HL-60/S4 treated with phorbol 12-myristate 13-acetate at 8.2 ng/mL for 4 days and 3 days (cell line): ENCODE results near the gene ORC4.
"Not testable (repeated sequence)": the region's sequence is repeated elsewhere in the genome, so short reads cannot be mapped to it uniquely, and the experiment has no call there.

Experiments used
- in situ Hi-C: fragments of 300-500 bp; cut with MboI; formaldehyde crosslinking; loops from 2 replicates; pipeline ENCODE4 v1.15.0; 2022; ENCODE audit warnings: low sequenced_read_pairs

Gene ORC4

DNA sequence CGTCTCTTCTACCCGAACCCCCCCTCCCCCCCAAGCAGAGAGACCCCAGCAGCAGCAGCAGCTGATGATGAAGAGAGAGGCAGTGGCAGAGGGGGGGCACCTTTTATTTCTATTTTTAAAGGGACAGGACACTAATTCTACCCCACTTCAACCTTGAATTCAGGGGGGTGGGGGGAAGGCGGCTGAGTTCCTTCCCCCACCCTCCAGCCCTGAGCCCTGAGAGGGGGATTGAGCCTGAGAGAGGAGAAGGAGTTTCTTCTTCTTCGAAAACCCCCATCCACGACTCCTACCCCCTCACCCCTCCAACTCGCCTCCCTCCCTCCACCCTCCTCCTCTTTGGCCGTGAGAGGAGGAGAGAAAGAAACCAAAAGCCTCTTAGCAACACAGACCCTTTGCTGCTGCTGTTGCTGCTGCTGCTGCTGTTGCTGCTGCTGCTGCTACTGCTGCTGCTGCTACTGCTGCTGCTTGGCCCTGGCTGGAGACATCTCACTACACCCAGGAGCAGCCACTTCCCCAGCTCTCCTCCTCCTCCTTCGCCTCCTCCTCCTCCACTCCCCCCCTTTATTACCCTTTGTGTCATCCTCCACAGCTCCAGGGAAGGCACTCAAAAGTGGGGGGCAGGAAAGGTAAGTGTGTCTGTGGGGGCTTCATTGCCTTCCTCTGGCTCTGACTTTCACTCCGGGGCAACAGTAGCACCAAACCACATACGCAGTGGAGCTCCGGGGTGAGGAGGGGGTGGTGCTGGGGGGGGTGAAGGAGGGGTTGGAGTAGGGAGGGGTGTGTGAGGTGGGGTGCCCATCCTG, 723 bp upstream of the ORC4 start, which contains the start of gene MBD5:
Gene MBD5, plus strand, starts transcription at position 33 of the 803 bp plus-strand sequence.
- in situ Hi-C loops = no loop called here

DNA sequence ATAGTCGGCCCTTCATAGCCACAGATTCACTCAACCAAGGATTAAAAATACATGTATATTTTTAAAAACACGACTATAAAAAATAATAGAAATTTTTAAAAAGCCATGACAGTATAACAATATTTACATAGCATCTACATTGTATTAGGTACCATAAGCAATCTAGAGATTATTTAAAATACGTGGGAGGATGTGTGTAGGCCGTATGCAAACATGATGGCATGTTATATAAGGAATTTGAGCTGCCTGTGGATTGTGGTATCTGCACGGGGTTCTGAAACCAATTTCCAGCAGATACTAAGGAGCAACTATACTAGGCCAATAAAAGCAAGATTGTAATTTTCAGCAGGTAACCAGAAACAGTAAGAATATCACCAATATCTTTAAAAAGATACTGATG, 5.9 kb downstream of the ORC4 start:
- in situ Hi-C loops = no loop called here

DNA sequence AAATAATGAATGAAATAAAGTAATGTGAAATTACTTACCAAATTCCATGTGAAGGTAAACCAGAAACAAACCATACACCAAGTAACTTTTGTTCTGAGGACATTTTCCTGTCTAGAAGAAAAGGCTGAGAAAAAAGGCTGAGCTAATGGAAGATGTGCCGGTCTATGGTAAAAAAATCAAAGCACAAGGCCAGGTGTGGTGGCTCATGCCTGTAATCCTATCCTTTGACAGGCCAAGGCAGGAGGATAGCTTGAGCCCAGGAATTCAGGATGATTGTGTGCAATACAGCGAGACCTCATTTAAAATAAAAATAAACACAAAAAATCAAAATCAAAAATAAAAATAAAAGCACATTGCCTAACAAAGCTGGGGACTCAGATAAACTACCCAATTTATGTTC, 6.7 kb downstream of the ORC4 start:
- in situ Hi-C loops = no loop called here

DNA sequence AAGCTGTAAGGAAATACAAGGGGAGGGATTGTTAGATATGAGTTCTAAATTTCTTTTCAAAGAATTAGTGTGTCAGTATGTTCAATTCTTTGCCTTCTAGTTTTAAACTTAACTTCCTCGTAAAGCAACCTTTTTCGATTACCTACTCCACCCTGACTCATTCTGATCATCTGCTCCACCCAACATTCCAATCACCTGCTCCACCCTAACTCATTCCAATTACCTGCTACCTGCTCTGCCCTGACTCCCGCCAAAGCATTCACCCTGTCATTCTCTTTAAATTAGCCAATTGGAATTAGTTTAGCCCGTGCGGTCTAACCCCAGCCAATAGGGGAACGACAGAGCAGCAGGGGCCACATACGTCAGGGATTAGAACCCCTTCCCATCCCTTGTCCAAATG, 12.1 kb downstream of the ORC4 start:
- in situ Hi-C loops = not testable (repeated sequence)

DNA sequence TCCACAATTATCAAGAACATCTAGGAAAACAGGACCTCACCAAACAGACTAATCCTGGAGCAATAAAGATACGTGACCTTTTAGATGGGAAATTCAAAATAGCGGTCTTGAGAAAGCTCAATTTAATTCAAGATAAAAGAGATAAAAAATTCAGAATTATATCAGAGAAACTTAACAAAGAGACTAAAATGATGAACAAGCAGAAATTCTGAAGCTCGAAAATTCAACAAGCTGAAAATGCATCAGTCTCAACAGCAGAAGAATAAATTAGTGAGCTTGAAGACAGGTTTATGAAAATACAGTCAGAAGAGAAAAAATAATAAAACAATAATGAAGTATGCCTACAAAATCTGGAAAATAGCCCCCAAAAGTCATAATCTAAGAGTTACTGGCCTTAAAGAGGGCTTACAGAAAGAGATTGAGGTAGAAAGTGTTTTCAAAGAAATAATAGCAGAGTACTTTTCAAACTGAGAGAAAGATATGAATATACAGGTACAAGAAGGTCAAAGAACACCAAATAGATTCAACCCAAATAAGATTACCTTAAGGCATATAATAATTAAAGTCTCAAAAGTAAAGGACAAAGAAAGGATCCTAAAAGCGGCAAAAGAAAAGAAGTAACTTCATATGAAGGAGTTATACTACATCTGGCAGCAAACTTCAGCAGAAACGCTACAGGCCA, 13.2 kb downstream of the ORC4 start:
- in situ Hi-C loops = no loop called here

DNA sequence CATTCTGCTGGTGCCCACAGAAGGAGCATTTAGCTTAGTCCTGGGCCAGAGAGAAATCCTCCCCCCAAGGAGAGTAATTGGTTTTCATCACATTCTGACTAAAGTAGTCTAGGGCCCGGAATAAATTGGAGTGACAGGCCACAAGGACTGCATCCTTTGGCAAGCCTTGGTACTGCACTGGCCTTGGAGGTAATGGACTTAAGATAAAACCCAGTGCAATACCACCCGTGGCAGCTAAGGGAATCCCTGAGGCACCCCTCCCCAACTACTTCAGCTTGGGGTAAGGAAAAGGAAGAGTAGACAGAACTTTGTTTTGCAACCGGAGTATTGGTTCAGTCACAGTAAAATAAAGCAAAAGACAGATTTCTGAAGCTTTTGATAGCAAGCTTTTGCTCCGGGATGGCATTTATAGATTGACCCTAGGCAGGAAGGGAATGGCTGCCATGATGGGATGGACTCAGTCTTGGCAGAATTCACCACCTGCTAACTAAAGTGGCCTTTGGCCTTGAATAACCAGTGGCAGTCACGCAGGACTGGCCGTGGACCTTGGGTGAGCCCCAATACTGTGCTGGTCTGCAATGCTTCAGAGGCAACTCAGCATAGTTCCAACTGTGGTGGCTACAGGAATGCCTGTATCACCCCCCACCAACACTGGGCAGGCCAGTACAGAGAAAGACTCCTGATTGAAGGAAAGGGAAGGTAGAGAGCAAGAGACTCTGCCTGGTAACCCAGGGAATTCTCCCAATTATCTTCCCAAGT, 14.1 kb downstream of the ORC4 start:
- in situ Hi-C loops = no loop called here

DNA sequence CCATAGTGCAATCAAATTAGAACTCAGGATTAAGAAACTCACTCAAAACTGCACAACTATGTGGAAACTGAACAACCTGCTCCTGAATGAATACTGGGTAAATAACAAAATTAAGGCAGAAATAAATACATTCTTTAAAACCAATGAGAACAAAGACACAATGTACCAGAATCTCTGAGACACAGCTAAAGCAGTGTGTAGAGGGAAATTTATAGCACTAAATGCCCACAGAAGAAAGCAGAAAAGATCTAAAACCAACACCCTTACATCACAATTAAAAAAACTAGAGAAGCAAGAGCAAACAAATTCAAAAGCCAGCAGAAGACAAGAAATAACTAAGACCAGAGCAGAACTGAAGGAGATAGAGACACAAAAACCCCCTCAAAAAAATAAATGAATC, 18.1 kb downstream of the ORC4 start:
- in situ Hi-C loops = not testable (repeated sequence)

DNA sequence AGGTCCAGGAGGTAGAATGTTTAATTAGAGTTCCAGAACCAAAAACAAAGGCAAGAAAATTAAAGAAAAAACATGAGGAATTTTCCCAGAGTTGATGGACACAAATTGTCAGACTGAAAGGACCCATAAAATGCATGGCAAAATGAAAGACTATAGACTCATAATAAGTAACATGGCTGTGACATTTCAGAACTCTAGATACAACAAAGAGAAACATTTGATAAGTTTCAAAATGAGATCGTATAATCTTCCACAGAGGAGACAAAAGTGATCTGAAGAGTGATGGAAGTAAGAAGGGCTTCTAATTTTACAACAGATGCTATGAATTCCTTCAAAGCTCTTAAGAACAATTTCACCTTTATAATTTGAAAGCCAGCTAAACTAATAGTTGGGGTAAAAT, 20.4 kb downstream of the ORC4 start:
- in situ Hi-C loops = no loop called here

DNA sequence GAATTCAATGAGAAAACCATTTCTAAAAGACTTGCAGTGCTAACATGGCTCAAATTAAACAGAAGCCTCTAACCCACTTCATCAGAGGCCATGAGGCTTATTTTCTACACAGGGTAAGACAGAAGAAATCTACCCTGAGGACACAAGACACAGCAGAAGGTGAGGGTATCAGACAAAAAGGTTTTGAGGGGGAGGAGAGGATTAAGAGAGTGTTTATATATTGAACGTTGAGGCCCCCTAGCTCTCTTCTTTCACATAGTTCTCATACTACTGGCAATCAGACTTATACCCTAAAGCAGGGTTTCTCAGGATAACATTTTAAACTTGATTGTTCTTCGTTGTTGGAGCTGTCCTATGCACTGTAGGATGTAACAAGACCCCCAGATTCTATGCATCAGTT, 21.4 kb downstream of the ORC4 start:
- in situ Hi-C loops = no loop called here

DNA sequence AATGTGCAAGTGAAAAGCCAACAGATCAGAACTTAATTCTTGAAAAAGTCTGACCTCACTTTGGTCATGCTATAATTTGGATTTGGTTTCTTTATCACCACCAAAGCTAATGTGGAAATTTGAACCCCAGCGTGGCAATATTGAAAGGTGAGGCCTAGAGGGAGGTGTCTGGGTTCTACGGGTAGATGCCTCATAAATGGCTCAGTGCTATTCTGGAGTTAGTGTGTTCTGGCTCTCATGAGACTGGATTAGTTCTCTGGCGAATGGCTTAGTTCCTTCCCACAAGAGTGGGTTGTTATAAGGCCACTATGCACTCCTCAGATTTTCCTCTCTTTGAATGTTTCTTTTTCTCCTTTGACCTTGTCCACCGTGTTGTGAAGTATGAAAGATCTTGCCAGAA, 22.3 kb downstream of the ORC4 start:
- in situ Hi-C loops = no loop called here

DNA sequence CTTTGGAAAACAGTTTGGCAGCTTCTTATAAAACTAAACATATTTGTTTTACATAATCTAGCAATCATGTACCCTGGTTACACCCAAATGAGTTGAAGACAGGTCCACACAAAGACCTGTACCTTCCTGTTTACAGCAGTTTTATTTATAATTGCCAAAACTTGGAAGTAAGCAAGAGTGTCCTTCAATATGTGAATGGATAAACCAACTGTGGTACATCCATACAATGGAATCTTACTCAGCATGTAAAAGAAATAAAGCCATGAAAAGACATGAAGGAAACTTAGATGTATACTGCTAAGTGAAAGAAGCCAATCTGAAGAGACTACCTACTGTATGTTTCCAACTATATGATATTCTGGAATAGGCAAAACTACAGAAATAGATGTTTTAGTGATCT, 23.7 kb downstream of the ORC4 start:
- in situ Hi-C loops = no loop called here

DNA sequence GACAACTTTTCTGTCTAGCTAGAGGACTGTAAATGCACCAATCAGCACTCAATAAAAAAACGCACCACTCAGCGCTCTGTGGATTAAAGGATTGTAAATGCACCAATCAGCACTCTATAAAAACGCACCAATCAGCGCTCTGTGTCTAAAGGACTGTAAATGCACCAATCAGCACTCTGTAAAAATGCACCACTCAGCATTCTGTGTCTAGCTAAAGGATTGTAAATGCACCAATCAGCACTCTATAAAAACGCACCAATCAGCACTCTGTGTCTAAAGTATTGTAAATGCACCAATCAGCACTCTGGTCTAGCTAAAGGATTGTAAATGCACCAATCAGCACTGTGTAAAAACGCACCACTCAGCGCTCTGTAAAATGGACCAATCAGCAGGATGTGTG, 25.6 kb downstream of the ORC4 start:
- in situ Hi-C loops = not testable (repeated sequence)

DNA sequence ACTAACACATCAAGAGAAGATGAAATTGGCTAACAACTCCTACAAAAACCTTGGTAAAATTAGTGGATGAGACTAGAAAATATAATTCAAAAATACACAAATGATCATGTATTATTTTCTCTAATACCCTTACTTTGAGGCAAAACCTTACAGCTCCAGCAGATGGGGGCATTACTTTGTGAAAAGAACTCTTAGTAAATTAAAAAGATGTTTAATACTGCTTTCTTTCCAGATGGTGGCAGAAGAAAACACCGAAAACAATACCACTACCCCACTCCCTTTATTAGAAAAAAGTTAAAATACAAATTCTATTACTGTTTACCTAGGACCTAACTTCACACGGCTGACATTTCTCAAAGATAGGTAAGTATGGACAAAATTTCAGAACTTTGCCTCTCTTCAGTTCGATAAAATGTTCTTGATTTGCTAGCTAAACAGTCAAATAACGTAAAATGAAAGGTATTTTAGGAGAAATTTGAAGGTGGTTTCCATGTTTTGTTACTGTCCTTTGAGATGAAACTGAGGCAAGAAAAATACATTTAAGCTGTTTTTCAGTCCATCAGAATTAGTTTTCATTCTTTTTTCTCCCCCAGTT, 30.6 kb downstream of the ORC4 start:
- in situ Hi-C loops = no loop called here

DNA sequence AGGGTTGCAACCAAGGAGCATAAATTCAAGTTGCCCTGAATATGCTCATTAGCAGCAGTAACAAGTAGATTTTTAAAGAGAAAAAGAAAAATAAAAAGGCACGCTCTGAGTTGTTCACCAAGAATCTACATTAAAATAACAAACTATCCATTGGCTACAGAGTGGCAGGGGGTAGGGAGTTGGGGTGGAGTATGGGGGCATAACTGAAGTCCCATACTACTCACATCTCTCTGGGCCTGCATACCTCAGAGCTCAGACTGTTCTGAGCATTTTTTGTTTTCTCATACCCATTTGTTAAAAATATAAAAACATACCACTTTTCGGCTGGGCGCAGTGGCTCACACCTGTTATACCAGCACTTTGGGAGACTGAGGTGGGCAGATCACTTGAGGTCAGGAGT, 31.4 kb downstream of the ORC4 start:
- in situ Hi-C loops = no loop called here

DNA sequence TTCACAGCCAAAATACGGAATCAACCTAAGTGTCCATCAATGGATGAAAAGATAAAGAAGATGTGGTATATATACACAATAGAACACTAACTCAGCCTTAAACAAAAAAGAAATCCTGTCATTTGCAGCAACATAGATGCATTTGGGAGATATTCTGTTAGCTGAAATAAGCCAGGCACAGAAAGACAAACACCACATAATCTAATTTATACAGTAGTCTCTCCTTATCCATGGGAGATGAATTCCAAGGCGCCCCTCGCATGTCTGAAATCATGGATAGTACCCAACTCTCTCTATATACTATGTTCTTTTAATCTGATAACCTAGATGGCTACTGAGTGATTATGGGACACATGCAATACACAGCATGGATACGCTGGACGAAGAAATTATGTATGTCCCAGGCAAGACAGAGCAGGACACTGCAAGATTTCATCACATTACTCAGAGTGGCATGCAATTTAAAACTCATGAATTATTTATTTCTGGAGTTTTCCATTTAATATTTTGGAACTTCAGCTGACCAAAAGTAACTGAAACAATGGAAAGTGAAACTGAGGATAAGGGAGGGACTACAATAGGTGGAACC, 39.5 kb downstream of the ORC4 start:
- in situ Hi-C loops = no loop called here

DNA sequence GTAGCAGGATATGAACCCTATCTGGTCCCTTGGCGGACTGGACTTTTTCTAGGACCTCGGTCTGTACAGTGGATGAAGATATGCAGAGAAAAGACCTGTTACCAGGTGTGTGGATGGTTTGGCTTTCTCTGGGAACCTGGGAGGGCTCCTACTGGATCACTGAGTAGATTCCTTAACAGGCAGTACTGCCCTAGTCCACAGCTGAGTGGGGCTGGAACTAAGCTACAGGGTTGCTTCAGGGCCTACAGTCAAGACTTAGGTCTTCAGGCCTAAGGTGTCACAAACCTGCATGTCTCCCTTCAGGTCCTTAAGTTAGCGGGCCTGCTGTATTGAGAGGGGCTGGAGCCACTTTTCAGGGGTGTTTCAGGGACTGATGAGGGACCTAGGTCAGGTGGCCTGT, 42.9 kb downstream of the ORC4 start:
- in situ Hi-C loops = no loop called here

DNA sequence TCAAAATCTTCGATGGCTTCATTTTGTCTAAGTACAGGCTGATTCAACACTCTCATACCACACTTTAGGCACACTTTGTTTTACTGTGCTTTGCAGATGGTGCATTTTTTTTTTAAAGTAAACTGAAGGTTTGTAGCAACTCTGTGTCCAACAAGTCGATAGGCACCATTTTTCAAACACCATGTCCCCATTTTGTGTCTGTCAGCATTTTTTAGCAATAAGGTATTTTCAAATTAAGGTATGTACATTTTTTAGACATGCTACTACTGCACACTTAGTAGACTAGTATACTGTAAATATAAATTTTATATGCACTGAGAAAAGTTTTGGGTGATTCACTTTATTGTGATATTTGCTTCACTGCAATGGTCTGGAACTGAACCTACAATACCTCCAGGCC, 44.4 kb downstream of the ORC4 start:
- in situ Hi-C loops = no loop called here

DNA sequence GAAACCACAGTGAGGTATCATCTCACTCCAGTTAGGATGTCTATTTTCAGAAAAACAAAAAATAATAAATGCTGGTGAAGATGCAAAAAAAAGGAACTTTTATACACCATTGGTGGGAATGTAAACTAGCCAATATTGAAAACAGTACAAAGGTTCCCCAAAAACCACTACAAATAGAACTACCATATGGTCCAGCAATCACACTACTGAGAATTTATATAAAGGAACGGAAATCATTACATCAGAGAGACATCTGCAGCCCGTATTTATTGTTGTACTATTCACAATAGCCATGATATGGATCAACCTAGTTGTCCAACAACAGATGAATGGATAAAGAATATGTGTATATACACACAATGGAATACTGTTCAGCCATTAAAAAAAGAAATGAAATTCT, 52.0 kb downstream of the ORC4 start:
- in situ Hi-C loops = no loop called here

DNA sequence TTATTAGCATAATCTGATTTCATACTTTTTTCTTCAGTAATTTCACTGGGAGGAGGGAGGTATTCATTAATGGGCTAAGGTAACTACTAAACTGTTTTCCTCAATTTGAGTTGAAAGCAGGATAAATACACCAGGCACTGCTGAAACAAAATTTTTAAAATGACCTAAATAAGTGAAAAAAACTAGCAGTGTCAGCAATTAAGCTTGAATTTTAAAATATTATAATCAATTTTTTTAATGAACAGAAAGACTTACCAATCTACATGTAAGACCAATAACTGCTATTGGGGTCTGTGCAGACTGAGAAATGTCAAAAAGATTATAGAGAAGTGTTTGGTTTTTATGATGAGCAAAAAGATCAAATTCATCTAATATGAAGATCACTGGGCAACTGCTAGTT, 68.4 kb downstream of the ORC4 start:
- in situ Hi-C loops = no loop called here

DNA sequence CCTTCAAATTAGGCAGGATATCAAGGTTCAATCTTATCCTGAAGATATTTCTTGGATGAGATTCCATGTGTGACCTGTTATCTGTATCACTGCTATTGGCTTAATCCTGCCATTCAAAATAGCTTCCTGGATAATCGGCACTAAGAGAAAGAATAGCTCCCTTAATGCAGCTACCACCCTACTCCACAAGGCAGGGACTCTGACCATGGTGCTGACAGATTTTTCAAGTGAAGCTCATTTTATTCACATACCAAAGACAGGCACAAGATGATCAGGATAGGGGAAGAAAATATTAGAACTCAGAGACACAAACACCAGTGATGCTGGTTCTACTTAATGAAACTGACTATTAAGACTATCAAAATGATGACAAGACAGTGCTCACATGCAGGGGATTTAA, 74.9 kb downstream of the ORC4 start:
- in situ Hi-C loops = loop anchor here (25.0 kb wide), 1 partner anchor 1042 kb away; no protein-coding TSS in a partner anchor

DNA sequence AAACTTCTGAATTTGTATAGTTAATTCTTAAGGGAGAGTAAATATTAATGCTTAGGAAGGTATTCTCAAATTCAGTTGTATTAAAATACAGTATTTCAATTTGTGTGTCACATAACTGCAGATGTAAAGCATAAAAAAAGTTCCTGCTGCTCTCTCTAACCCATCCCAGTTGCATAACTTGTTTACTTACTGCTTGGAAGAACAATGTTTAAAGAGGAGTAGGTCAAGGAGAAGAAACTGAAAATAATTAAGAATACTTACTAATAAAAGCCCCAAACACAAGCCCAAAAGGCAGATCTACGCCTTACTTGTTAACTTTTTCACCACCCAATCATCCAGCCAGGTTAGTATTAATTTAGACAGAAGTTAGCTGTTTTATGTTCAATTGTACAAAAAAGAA, 81.2 kb downstream of the ORC4 start:
- in situ Hi-C loops = loop anchor here (25.0 kb wide), 1 partner anchor 1048 kb away; no protein-coding TSS in a partner anchor
